OCI-LY3 (cell line): ENCODE measurements around the gene CHL1.

ENCODE experiments used
- CTCF ChIP-seq: fragments of 200-600, 300-600 bp; sonication (generic); IDR thresholded peaks from 2 replicates; pipeline ENCODE4 v1.5.1; 2014; ENCODE audit warnings: antibody characterized with exemption, low read length, low read depth
- EZH2phosphoT487 ChIP-seq: fragments of 200-600 bp; shearing (Covaris generic); IDR thresholded peaks from 2 replicates; pipeline ENCODE4 v1.6.1; 2018; ENCODE audit warnings: antibody characterized with exemption, mixed run types, low read depth

GRCh38 chr3:229183-229661 lies 32.7 kb downstream of the CHL1 start:
- TF ChIP-seq CTCF (no peak), EZH2phosphoT487 (no peak)
